Right lobe of liver (tissue), 4 donors: ENCODE results near the gene WASF1.

Source experiments
- CTCF ChIP-seq, 4 donors: fragments of 200-600 bp in 3 of 4; fragments of 450-650 bp in 1 of 4; IDR thresholded peaks; one replicate each; pipeline versions ENCODE4 v1.5.1 to v1.8.0; 2016 to 2022; ENCODE audit warnings: antibody characterized with exemption in 4 of 4, mild to moderate bottlenecking in 2 of 4
- POLR2A ChIP-seq: fragments of 450-650 bp; IDR thresholded peaks from one replicate; pipeline ENCODE4 v1.6.1; 2017; ENCODE audit warnings: antibody characterized with exemption, mild to moderate bottlenecking
- donor health status: DM: no; HTN: no; CAD: no.
- donor health status: DM: no; HTN: no; CAD: no.
- donor health status: DM: no; HTN: yes; CAD: no.

DNA sequence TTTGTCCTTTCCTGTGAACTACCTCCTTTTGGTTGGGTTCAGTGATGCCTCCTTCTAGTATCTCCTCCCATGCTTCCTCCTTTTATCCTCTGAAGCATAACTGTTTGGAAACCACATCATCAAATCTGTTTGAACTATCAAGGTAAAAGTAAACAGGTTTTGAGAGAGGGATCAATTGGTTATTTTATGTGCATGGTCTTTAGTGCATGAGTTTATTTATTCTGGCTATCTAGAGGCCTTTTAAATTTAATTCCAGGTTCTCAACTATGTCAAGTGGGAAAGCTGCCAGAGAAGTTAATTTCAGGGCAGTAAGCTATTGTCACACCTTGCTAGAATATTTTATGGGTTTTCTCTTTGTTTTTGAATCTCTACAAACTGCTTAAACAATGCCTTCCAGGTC is 54.1 kb downstream of the WASF1 start:
- no peak for TF ChIP-seq CTCF (IDR thresholded peaks at IDR 0.05)
- no peak for TF ChIP-seq POLR2A
